ENCODE data around the gene SERTAD1. TPM values are rescaled to one million over a fixed set of nuclear protein-coding genes. Genes with fewer than 3 reads are reported as not detected.
A peak's percentile ranks its signal among the peaks of the same experiment; 100 is the strongest.
"Not testable (repeated sequence)": the region's sequence is repeated elsewhere in the genome, so short reads cannot be mapped to it uniquely, and the experiment has no call there.

SERTAD1 gene
- total RNA-seq, 1 donor from 2014 or later, result 12.9 TPM

GRCh38 chr19:40422748-40423566 lies 2.8 kb downstream of the SERTAD1 start:
- peak; percentile 28 for DNase-seq (ENCODE audit: low read depth)

GRCh38 chr19:40421993-40422747 lies 3.6 kb downstream of the SERTAD1 start:
- no peak for DNase-seq (ENCODE audit: low read depth)

DNA sequence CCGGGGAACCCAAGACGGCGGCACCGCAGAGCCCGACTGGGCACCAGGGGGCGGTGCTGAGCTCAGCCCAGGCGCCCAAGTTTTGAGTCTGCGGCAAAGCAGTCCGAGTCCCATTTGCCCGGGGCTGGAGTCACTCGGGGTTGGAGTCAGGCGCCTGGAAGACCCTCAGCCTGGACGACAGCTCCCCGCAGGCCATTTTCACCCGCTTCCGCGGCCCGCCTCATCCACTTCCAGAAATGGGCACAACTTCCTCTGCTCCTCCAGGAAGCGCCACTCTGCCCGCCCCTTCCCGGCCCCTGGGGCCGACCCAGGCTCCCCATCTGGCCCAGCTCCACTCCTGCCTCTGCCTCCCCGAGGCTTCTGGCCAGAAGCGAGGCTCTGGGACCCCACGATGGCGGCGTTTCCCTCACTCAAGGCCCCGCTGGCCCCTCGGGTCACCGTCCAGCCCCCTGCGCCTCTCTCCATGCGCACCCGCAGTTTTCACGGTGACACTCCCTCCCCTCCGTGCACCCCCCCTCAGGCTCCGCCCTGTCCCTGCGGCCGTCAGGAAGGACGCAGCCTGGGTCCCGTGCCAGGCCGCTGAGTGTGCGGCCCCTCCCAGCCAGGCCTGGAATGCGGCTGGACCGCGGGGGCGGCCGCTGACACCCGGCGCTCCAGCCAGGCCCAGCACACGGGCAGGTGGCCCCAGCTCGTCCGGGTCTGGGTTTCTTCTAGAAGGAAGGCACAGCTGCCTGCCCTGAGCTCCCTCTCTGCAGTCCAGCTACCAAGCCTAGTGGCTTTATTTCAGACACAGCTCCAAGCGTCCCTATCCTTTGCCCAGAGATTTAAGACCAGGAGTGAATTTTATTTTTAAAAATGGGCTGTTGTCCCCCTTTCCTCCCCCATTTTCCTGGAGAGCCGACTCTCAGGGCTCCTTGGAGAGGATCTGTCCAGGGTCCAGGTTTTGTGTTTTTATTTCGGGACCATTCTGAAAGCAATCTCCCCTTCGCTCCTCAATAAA lies 4.7 kb downstream of the SERTAD1 start:
- DNase-seq (ENCODE audit: low read depth), result peak; percentile 98

GRCh38 chr19:40420451-40420765 lies 5.4 kb downstream of the SERTAD1 start:
- DNase-seq (ENCODE audit: low read depth), result no peak

DNA sequence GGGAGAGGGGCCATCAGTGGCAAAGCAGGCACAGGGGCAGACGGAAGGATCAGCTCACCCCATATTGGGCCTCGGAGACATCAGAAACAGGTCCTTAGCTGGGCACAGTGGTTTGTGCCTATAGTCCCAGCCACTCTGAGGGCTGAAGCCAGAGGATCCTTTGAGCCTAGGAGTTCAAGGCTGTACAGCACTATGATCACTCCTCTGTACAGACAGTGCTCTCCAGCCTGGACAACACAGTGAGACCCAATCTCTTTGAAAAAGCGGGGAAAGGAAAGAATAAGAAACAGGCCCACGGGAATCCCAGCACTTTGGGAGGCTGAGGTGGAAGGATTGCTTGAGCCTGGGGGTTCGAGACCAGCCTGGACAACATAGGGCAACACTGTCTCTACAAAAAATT lies 6.0 kb downstream of the SERTAD1 start:
- DNase-seq (ENCODE audit: low read depth), result no peak

GRCh38 chr19:40419066-40419612 lies 6.7 kb downstream of the SERTAD1 start:
- no peak for DNase-seq (ENCODE audit: low read depth)

DNA sequence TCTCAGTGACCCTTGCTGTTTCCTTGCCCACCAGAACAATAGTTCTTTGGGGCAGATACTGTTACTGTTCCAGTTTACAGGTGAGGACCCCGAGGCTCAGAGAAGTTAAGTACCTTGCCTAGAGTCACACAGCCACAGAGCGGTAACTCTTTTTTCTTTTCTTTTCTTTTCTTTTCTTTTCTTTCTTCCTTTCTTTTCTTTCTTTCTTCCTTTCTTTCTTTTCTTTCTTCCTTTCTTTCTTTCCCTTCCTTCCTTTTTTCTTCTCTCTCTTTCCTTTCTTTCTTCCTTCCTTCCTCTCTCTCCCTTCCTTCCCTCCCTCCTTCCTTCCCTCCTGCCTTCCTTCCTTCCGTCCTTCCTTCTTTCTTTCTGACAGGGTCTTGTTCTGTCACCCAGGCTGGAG lies 7.8 kb downstream of the SERTAD1 start:
- no peak for DNase-seq (ENCODE audit: low read depth)

DNA sequence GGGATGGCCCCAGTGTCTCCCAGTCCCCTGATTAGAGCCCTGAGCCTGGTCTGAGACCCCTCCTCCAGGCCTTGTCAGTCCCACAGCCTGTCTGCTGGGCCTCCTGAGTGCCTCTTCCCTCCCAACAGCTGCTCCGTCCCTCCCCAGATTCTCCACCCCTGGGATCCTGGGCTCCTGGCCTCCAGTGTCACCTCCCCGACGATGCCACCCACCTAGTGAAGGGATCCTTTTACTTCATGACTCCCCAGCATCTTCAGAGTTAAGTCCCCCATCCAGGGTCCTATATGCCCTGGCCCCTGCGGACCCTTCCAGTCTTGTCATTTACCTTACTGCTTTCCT lies 8.2 kb downstream of the SERTAD1 start:
- no peak for DNase-seq (ENCODE audit: low read depth)

GRCh38 chr19:40416918-40417642 lies 8.7 kb downstream of the SERTAD1 start:
- DNase-seq (ENCODE audit: low read depth), result peak; percentile 28

DNA sequence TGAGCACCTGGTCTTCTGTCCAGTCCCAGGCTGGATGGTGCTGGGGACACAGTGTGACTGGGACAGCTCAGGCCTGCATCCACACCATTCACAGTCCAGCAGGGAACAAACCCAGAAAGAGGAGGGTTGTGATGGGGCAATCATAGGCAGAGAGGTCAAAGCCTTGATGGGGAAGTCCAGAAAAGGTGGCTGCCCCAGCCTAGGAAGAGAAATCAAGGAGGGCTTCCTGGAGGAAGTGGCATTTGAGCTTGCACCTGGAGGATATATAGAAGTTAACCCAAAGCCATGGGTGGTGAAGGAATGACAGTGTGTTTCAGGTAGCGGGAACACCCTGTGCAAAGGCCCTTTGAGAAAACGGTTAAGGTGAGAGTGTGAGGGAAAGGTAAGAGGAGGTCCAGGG lies 10.0 kb downstream of the SERTAD1 start:
- no peak for DNase-seq (ENCODE audit: low read depth)

DNA sequence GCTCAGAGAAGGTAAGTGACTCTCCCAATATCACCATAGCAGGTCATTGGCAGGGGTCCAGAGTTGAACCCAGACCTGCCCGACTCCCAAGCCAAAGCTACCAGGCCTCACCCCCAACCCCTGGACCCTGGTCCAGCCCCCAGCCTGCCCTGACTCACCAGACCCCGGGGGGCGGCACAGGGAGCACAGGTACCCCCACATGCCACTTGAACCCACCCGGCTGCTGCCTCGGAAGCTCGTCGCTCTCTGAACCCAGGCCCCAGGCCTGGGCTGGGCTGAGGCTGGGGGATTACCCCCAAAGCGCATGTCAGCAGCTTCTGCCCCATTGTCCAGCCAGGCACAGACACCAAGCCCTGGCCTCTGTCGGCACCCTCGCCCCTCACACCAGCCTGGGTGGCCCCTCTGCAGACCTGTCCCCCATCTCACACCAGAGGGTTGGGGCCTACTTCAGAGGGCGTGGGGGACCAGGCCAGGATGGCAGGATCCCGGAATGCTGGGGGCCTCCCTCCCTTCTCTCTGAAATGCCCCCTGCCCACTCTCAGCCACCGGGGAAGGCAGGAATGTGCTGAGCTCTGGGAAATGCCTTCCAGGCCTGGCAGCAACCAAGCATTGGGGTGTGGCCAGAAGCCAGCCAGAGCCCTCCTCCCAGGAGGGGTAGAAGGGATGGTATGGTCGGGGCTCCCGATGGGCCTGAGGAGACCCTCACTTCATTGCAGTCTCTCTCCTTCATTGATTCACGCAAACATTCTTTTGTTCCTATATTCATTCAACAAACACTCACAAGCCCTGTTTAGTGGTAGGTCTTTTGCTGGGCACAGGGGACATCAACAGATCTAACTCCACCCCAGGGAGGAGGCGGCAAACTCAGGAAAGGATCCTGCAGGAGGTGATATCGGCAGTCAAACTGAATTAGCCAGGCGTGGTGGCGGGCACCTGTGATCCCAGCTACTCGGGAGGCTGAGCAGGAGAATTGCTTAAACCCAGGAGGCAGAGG lies 11.0 kb downstream of the SERTAD1 start:
- DNase-seq (ENCODE audit: low read depth), result no peak

DNA sequence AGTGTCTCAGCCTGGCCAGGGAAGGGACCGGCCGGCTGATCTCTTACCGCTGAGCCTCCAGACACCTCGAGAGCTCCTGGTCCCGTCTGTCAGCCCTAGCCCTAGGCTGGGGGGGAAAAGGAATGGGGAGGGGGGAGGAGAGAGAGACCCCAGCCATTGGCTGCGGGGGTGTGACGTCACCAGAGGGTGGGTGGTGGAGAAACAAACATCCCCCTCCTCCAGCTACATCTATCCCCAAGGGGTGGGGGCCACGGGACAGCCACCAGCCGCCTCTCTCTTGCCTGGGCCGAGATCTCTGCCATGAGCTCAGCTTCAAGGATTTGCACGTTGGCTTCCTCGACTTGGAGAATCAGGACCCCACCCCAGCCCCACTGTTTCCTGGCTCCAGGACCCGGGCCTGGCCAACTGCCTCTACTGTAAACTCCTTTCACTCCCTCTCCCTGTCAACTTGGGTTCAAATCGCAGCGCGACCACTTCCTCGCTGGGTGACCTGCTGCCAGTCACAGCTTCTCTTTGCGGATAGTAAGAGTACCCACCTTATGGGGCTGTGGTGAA lies 12.4 kb downstream of the SERTAD1 start, which contains the start of gene PRX:
TSS of gene PRX (minus strand) at position 88 of the 555 bp plus-strand sequence. CDS start 5,446 bp downstream, outside the sequence.
- no peak for DNase-seq (ENCODE audit: low read depth)

- DNase-seq (ENCODE audit: low read depth), result no peak
Measured at GRCh38 chr19:40412866-40413265, 12.9 kb downstream of the SERTAD1 start.

DNA sequence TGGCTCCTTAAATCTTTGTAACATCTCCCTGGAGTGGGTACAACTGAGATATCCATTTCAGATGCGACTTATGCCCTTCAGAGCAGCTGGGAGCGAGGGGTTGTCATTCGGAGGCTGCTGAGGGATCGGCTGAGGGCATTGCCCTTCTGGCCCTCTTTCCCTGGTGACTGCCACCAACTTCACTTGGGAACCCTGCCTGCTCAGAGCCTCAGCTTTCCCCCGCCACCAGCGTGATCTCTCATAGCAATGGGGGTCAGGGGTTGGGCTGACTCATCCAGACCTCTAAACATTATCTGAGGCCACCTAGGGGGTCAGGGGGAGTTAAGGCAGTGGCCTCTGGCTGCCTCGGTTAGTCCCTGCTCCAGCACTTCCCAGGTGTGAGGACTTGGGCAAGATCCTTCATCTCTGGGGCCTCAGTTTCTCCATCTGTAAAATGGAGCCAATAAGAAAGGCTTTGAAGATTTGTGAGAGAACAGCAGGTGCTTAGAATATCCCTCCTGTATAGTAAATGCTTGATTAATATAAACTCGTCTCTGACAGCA lies 13.8 kb downstream of the SERTAD1 start:
- peak; percentile 22 for DNase-seq (ENCODE audit: low read depth)

- peak; percentile 49 for DNase-seq (ENCODE audit: low read depth)
Measured at GRCh38 chr19:40411125-40411842, 14.5 kb downstream of the SERTAD1 start.

DNA sequence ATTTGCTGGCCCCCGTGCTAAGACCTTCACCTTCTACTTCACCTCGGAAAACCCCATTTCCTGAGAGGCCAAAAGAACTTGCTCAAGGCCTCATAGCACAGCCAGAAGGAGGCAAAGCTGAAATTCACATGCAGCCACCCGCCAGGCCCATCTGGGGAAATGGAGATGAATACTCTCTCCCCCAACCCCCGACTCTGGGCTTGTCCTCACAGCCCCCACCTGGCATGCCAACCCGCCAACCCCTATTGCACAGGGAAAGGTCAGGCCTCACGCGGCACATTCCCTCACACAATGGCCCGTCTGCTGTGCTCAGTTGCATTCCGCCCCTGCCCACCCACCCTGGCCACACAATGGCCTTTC lies 15.8 kb downstream of the SERTAD1 start:
- DNase-seq (ENCODE audit: low read depth), result no peak

- not testable (repeated sequence) for DNase-seq (ENCODE audit: low read depth)
Measured at GRCh38 chr19:40408598-40408925, 17.2 kb downstream of the SERTAD1 start.
